GM12874 (cell line): ENCODE data around the gene GUCY1B1.

Source experiments
- CTCF ChIP-seq: IDR thresholded peaks from 2 replicates; pipeline ENCODE4 v1.5.1; 2011; ENCODE audit warnings: low read depth, mild to moderate bottlenecking, control low read depth, low read length, moderate library complexity; ENCODE audit not compliant: insufficient read depth

GUCY1B1 gene

DNA sequence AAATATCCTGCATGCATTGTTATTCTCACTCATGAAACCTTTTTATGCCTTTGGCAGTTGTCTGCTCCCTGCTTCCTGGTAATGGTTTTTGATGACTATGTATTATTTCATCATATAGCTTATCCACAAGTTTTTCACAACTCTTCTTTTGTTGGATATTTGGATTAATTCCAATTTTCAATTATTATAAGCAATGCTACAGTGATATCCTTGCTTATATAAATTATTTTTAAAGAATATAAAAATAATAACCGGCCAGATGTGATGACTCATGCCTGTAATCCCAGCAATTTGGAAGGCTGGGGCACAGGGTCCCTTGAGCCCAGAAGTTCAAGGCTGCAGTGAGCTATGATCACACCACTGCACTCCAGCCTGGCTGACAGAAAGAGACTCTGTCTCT, 60.2 kb downstream of the GUCY1B1 start:
- TF ChIP-seq CTCF: no peak

DNA sequence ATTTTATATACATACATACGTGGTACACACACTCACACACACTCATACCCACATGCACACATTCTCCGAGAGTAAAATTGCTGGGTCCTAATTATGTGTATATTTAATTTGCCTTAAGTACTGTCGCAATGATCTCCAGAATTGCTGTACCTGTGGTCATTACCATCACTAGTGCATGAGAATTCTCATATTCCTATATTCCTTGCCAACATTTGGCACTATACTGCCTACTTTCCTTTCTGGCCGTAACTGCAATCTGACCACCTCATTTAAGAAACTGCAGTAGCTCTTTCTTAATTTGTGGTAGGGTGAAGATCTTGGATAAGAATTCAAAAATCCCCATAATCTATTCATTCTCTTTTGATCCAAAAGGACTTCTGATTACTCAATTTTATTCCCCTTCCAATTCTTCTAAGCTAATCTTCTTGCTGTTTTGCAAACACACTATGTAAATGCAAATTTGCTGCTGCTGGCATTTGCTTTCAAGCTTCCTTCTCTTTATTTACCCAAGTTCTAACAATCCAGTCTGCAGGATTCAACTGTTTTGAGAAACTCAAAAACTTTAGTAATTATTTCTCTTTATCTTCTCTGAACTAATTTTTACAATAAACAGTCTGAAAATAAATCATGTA, 62.2 kb downstream of the GUCY1B1 start:
- no peak for TF ChIP-seq CTCF

- TF ChIP-seq CTCF: no peak
Measured at GRCh38 chr4:155822572-155822971, 63.8 kb downstream of the GUCY1B1 start.

DNA sequence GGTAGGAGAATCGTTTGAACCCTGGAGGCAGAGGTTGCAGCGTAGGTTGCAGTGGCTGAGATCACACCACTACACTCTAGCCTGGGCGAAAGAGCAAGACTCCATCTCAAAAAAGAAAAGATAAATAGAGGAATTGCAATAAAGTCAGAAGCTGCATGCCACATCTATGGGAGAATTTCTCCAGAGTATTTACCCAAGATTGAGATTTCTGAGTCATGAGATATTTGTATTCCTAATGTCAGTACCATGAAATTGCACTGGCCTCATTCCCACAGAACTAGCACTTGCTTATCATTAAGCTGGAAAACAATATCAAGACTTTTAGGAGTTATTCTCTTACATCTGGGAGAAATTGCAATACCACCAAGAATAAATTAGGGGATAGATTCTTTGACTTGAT, 69.8 kb downstream of the GUCY1B1 start:
- TF ChIP-seq CTCF: no peak

- TF ChIP-seq CTCF: no peak
Measured at GRCh38 chr4:155832664-155833063, 73.8 kb downstream of the GUCY1B1 start.

GRCh38 chr4:155837203-155837796, 78.5 kb downstream of the GUCY1B1 start:
- no peak for TF ChIP-seq CTCF

DNA sequence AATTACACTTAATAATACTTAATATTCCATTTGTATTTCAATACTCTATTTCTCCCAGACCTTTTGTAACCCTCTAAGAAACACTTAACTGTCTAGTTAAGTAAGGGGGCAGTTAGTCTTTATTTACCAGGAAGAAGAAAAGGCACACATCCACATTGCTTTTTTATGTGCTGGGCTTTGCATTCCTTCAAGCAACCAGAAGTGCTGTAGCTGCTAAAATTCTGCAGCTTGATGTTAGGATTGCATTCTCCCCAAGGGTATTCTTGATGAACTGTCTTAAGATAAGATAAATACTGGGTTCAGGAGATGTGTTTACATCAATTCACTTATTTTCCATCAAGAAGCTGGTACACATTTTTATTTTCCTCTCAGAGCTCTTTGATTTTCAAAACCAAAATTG, 83.3 kb downstream of the GUCY1B1 start:
- TF ChIP-seq CTCF: no peak
